HG03521 (cell line): ENCODE data around the gene CCDC179.
A peak's percentile ranks its signal among the peaks of the same experiment; 100 is the strongest.

ENCODE experiments used
- ATAC-seq: cut with Tn5 transposase; IDR thresholded peaks from one replicate; pipeline ENCODE4 v1.9.1; 2021; ENCODE audit warnings: mild to moderate bottlenecking, moderate library complexity; ENCODE audit not compliant: unreplicated experiment

The CCDC179 gene

DNA sequence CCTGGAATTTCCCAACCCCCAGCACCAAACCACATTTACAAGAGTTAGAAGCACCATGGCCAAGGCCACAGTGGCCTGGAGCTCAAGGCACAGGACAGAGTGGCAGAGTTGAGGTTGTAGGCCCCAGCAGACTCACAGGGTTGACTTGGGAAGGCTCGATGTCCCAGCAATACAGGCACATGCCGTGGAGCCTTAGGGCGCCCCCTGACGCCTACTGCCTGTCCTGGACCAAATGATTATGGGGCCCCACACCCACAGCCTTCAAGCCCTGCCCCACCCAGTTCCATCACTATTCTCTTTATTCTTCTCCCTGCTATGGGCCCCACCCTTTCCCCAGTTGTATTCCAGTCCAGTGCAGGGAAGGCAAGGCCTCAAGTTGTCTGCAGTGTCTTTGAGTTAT, at the start of gene CCDC179:
CCDC179 (minus strand) TSS at position 234 of the 400 bp plus-strand sequence; CDS start at position 181, 53 bp downstream.
- ATAC-seq: no peak

DNA sequence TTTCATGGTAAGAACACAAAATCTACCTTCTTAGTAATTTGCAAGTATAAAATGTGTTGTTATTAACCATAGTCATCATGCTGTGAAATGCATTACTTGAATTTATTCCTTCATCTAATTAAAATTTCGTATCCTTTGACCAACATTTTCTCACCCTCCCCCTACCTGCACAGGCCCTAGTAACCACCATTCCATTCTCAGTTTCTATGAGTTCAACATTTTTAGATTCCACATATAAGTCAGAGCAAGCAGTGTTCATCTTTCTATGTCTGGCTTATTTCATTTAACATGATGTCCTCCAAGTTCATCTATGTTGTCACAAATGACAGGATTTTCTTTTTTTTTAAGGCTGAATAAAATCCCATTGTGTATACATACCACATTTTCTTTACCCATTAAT, 43.5 kb upstream of the CCDC179 start:
- ATAC-seq: no peak

DNA sequence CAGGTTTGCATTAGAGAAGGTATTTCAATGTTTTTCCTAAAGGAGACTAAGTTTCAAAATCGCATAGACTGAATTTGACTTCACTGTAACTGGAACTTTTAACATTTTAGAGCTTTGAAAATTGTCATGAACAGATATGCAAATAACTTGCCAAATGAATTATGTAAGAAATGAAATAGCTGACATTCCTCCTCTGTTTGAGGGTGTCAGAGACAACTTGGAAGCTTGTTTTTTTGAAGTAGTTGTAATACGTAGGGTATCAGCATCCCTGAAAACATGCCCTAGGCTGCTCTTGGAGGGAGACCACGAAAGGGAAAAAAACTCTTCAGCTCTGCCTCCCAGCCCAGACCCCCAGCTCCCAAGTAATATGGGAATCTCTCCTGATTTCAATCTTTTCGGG, 41.3 kb upstream of the CCDC179 start:
- no peak for ATAC-seq

DNA sequence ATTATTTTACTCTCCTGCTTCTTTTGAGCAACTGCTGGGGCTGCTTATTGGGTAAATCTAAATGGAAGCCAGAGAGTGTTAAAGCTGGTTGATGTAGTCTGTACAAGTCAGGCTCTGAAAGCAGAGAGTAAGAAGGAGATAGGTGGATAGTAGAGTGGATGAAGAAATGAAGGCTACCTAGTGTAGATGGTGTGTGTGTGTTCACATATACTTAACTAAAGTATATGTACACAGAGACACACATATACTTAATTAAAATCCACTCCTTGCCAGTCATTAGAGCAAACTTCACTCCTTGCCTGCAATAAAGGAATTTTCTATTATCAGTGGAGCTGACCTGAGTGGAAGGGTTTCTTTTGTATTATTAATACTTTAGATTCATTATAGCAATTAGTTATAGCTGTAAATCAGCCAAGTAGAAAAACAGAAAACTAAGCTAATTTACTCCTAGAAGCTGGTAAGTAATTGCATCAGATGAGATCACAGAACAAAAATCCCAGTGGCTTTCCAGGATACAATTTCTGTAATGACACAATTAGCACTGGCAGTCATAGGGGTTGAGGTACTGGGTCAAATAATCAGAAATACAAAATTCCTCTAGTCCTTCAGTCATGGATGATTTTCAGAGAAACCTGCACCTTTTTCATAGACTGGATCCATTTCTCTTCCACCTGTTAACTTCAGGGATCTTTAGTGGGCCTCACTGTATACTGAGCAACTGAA, 40.7 kb upstream of the CCDC179 start:
- no peak for ATAC-seq

DNA sequence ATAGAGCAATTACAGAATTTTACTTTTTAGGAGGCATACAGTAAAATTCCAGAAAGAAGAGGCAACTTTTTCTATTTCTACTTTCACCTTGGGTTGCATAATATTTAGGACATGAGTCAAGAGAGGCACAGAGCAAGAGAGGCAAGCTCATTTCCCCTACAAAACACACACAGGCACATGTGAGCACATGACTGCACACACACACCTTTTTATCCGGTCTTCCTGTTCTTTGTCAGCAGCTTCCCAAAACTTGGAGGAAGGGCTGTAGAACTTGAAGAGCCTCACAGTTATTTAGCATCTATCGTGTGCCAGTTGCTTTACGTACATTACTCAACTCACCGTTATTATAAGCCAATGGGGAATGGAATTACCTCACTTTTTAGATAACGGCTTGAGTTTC, 37.8 kb upstream of the CCDC179 start:
- ATAC-seq: no peak

DNA sequence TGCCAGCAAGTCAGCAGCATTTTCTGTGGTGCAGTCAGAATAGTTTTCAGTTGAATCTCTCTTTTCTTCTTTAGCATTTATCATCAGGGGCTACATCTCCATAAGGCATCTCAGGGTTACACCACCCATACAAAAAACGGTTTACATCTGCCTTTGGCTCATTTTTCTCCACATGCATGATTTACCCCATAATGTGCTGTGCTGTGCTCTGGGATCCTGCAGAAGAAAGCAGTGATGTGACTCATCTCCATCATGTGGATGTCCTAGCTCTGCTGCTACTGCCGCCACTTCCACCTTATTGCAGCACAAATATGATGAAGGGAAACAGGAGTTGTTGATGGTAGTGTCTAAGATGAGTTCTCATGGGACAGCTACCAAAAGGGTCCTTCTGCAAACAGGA, 30.0 kb upstream of the CCDC179 start:
- ATAC-seq: no peak

DNA sequence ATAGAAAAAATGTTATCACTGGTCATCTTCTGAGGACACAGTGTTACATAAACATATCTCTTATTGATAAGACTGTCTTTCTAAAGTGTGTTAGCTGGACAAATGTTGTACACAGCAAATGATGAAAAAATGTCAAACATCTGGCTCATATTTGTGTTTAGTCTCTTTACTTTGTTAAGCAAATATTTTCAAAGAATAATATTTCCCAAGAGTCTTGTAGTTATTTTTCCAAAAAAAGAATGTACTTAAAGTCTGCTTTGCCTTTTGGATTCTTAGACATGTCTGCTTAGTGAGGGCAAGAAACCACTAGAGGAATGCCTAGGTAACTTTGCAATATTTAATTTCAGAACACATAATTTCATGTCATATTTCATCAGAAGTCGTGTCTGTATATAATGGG, 23.9 kb upstream of the CCDC179 start:
- no peak for ATAC-seq

DNA sequence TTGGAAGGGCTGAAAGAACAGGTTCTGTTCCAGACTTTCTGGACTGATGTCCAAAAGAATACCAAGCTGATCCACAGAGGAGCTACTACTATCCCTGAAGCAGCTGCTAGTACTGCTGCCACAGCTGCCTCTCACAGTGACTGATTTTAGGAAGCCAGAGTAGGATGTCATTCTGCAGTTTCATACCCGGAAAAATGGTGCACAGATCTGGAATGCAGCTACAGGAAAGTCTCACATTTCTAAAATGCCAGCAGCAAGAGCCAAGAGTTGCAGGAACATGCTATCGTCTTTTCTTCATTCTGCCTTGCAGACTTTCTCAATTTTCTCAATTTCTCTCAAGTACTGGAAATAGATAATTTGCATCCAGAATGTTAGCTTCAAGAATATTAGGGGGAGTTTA, 19.4 kb upstream of the CCDC179 start:
- ATAC-seq: no peak

DNA sequence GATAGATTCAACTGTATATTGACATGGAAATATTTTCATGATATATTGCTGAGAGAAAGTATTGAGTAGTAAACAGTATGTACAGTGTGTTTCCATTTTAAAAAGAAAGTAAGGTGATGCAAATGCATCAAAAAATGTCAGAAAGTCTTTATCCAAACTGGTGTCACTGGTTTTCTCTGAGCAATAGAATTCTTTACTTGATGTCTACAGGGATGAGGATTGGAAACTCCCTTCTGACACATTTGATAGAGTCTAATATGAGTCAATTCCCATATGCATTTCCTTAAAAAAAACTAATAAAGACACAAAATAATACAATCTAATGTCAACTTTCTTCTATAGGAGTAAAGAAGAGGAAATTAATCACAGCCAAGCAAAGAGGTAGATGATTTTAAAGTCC, 18.3 kb upstream of the CCDC179 start:
- no peak for ATAC-seq

DNA sequence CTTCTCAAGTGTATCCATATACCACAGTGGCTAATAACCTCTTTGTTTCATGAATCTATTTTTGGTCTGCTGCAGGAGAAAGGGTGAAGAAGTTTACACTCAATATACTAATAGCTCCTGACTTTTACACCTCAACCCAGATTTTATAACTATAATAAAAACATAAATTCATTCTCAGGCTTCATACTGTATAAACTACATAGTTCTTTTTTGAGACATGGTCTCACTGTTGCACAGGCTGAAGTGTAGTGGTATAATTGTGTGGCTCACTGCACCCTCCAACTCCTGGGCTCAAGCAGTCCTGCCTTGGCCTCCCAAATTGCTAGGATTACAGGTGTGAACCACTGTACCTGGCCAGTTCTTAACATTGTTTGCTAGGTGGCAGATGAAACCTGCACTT, 17.8 kb upstream of the CCDC179 start:
- ATAC-seq: no peak

DNA sequence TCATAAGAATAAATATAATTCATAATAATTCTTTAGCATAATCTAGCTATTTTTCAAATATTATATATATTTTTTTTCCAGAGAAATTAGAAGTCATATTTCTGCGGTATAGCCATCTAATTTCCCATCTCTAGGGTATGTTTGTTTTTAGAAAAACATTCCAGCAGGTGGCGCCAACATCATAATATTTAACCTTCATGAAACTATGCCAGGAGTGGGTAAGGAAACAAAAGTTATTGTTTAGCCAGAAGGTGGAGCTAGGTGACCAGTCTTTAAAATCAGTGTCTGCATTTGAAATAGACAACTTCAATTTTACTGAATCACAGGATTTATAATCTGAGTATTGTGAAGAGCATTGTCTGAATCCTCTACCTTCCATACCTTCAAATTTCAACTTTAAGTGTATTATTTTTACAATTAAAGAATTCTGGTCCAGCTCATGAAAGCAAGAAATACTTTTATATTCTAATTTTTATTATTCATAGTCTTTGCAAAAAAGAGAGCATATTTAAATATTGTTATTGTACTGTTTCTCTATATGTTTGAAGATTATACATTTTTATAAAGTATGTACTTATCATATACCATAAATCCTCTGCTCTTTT, 15.7 kb upstream of the CCDC179 start:
- peak; percentile 99 for ATAC-seq

DNA sequence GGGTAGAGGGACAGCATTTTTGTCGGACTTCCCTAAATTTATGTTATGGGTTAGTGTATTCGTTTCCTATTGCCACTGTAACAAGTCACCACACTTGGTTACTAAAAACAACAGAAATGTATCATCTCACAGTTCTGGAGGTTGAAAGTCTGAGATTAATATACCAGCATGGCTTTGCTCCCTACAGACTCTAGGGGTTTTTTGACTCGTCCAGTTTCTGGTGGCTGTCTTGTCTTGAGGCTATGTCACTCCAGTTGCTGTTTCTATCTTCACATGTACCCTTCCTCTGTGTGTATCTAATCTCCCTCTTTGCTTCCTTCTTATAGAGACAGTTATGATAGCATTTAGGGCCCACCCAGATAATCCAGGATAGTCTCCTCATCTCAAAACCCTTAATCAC, 9.1 kb upstream of the CCDC179 start:
- no peak for ATAC-seq

DNA sequence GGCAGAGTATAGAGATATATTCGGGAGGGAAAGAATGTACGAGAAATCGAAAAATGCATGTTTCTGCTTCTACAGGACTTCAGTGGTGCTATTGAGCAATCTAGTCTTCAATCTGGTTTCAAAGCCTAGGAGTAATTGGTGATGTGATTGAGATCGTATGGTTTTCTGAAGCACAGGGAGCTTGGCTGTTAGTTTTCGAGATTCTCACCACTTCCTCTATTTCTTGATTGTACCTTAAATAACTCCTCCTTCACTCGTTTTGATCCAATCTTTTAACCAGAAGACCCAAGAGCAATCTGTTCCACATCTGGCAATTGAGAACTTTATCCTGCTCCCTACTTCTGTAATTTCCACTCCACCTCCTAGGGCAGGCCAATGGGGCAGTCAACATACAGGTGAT, 518 bp downstream of the CCDC179 start:
- ATAC-seq: no peak

DNA sequence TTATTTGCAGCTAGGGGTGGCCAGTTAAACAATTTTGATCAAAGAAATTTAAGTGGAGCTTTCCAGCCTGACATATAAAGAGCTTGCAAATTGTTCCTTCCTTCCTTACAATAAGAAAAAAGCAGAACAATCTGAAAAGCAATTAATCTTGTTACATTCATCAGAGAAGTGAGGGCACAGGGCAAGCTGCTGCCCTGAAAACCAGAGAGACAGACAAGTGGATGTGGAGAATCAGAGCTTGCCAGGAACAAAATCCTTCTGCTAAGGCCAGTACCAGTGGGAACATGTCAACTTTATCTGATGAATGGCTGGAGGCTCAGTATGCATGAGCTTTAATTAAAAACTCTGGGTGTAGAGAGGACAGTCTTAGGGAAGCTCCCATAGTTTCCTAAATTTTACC, 8.8 kb downstream of the CCDC179 start:
- no peak for ATAC-seq

DNA sequence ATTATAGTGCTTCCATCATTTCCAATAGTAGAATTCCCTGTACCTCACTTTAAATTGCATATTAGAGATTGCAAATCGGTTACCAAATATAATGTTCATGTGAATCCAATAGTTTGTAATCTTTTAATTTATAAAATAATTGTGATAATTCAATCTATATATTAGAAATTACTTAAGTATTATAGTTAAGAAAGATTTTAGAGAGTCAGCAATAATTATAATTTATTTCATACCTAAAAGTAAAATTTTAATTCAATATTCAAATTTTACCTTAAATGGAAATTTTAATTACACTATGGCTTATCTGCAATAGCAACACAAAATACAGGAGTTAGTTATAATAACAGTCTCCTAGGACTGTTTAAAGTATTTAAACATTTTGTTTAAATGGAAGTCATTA, 13.5 kb downstream of the CCDC179 start:
- ATAC-seq: no peak

DNA sequence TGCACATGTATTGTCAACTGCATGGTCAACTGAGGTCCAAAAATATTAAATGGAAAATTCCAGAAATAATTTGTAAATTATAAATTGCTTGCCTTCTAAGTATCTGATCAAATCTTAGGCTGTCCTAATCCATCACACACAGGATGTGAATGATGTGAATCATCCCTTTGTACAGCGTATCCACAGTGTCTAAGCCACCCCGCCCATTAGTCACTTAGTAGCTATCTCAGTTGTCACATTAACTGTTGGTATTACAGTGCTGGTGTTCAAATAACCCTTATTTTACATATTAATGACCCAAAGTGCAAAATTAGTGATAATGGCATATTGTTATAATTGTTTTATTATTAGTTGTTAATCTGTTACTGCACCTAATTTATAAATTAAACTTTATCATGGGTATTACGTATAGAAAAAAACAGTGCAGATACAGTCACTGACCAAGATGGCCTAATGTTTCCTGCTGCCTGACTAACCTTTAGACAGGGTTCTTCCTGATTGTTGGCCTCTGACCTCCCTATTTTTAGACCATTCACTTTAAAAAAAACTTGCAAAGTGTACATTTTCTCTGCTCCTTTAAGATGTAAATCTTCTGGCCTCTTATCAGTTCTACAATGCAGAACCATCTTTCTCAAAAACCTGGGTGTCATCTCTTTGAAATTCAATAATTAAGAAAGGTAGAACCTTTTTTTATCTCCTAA, 27.8 kb downstream of the CCDC179 start:
- ATAC-seq: no peak

DNA sequence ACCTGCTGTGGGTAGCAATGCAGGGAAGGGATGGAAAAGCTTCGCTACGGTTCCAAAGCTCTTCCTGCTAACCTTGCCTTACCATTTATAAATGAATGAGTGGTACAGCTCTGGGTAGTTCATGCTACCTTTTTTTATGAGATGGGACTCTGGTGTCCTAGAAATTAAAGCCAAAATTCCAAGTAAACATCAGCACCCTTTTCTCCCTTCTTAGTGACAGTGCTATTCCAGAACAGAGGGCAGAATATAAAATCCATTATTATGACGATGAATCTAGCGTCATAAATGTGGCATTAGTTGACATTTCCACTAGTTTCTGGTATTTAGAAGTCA, 30.2 kb downstream of the CCDC179 start:
- no peak for ATAC-seq

DNA sequence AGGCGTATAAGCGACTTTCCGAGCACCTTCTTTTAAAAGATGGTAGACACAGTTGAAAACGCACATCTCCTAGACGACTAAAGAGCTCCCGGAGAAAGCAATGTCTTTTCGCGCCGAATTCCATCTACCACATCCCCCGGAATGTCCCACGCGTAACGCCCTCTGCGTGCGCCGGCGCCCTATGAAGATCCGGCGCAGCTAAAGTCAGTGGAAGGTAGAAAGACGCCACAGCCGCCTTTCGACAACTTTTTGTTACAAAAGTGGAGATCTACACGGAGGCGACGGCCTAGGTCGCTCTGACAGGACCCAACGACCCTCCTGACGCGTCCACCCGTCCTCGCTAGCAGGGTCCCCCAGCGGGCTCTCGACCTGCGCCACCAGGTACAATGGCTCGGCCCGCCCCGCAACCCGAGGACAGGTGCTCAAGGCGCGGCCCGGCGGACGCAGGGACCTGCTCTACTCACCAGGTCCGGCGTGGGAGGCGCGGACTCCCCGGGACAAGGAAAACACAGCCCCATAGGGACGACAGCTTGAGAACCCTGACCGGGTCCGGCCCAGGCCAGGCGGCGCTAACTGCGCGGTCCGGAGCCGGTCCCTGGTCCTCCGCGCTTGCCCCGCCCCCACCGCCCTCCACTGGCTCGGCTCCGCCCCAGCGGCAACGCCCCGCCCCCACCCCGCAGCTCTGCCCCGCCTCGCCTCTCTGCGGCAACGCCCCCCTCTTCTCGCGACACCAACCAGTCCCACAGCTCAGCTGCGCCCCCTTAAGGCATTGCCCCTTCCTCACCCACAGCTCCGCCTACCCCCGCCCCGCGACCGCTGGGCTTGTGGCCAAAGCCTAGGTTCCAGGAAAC, 30.8 kb downstream of the CCDC179 start, which contains the start of gene SVIP:
SVIP (minus strand) TSS at position 571 of the 851 bp plus-strand sequence; CDS start at position 518, 53 bp downstream.
- ATAC-seq: peak; percentile 85

DNA sequence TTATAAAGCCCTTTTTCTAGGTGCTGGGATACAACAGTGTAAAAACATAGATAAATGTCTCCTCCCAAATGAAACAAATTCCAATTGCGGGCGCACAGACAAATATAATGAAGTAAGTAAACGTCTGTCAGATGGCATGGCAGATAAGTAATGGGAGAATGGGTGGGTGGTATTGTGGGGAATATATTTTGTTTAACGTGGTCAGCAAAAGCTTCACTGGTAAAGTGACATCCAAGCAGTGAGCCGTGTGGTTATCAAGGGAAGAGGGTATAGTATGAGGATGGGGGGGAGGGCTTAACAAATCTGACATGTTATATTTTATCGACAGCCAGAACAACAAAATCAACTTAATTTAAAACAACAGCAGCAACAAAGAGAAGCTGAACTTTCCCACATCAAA, 31.9 kb downstream of the CCDC179 start:
- ATAC-seq: no peak

DNA sequence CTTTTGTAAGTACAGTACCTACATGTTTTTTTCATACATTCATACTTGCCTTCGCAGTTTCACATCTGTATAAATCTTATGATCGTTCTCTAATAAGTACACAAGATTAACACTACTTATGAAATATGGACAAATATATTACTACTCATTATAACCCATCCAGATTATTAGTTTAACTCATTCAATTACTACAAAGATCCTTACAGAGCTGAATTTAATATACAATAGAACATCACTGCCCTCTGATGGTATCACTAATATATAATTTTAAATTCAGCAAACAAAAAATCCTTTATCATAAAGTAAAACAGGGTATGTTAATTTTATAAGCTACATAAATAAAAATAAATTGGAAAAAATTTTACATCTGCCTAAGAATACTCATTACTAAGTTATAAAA, 38.1 kb downstream of the CCDC179 start:
- no peak for ATAC-seq

DNA sequence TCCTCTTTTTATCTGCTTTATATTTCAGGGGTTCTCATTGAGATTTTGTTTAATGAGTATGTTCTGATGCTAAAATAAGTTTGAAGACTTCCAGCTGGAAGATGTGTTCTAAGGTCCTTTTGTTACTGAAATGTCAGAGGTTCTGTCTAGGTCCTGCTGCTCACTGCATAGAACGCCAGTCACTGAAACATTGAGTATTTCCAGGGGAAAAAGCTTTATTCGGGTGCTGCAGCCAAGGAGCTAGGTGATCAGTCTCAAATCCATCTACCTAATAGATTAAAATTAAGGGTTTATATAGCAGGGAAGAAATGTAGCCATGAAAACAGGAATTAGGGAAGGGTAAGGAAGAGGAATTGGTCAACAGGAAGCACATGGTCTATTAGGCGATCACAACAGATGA, 50.4 kb downstream of the CCDC179 start:
- ATAC-seq: no peak
